Activated CD4-positive, alpha-beta T cell treated with anti-CD3 and anti-CD28 coated beads for 36 hours (primary cell): ENCODE measurements around the gene EPHA7. TPM values are rescaled to one million over a fixed set of nuclear protein-coding genes. Genes with fewer than 3 reads are reported as not detected.

Source experiments
- ATAC-seq: fragments of 200-7000 bp; cut with Tn5 transposase; one replicate; pipeline ENCODE4 v1.10.0; 2021; ENCODE audit warnings: mild to moderate bottlenecking, moderate library complexity
- CTCF ChIA-PET: fragments of 350-600 bp; sonication (Branson Sonifier 250); formaldehyde crosslinking; loops from one replicate; lab custom pipeline; 2021; ENCODE audit warnings: antibody characterized with exemption; lab: Charles Lee
- POLR2A ChIA-PET: fragments of 350-600 bp; sonication (Branson Sonifier 250); formaldehyde crosslinking; loops from one replicate; lab custom pipeline; 2021; ENCODE audit warnings: antibody characterized with exemption, inconsistent platforms; lab: Charles Lee
- DNase-seq: peaks from one replicate; pipeline ENCODE4 v3.0.0-alpha.2; 2020
- H3K27ac Mint-ChIP-seq: one replicate; pipeline ENCODE4 v1.8.0; 2021; ENCODE audit warnings: mixed read lengths
- H3K27me3 Mint-ChIP-seq: one replicate; pipeline ENCODE4 v1.8.0; 2021; ENCODE audit warnings: mixed read lengths
- H3K36me3 Mint-ChIP-seq: one replicate; pipeline ENCODE4 v1.8.0; 2021; ENCODE audit warnings: low read depth, mixed read lengths
- H3K4me1 Mint-ChIP-seq: one replicate; pipeline ENCODE4 v1.8.0; 2021; ENCODE audit warnings: mixed read lengths
- H3K4me3 Mint-ChIP-seq: one replicate; pipeline ENCODE4 v1.8.0; 2021; ENCODE audit warnings: mild to moderate bottlenecking, moderate library complexity, mixed read lengths
- H3K9me3 Mint-ChIP-seq: one replicate; pipeline ENCODE4 v1.8.0; 2021; ENCODE audit warnings: low read depth, mixed read lengths
- intact Hi-C, 2 experiments: fragments of 100-400 bp; cut with DNase I in 1 of 2; cut with micrococcal nuclease in 1 of 2; formaldehyde crosslinking; loops; one replicate each; pipeline versions ENCODE4 v1.14.2 to v1.15.1; 2022 to 2024; cut with DNase I, micrococcal nuclease
- total RNA-seq, 2 experiments: library from RNA; stranded (reverse); gene quantifications; one replicate each; pipeline ENCODE4 v1.2.3, GENCODE V29; 2021

Gene EPHA7
- total RNA-seq, 2 experiments from 2014 or later: not detected

- ATAC-seq (no peak), DNase-seq (no peak)
- no peaks in the 10 kb centered on the region for H3K4me1 Mint-ChIP-seq
- ChIA-PET POLR2A (no interaction called here), CTCF (no interaction called here)
- H3K36me3 Mint-ChIP-seq: no peaks in the 10 kb centered on the region
- H3K4me3 Mint-ChIP-seq: no peak overlapping the region
- no peak overlapping the region for H3K27ac Mint-ChIP-seq
- no peaks in the 10 kb centered on the region for H3K27me3 Mint-ChIP-seq
- intact Hi-C loops: no loop called here
- no peaks in the 10 kb centered on the region for H3K9me3 Mint-ChIP-seq
Measured at GRCh38 chr6:93293460-93293859, 125.9 kb downstream of the EPHA7 start.

- Mint-ChIP-seq H3K4me3 (no peak overlapping the region), H3K4me1 (no peaks in the 10 kb centered on the region), H3K36me3 (no peaks in the 10 kb centered on the region), H3K9me3 (peaks cover 5% of the 10 kb centered on the region), H3K27ac (no peak overlapping the region), H3K27me3 (no peaks in the 10 kb centered on the region)
- ChIA-PET POLR2A (no interaction called here), CTCF (no interaction called here)
- intact Hi-C loops: no loop called here
- ATAC-seq (no peak), DNase-seq (no peak)
Measured at GRCh38 chr6:93282521-93283031, 136.8 kb downstream of the EPHA7 start.

DNA sequence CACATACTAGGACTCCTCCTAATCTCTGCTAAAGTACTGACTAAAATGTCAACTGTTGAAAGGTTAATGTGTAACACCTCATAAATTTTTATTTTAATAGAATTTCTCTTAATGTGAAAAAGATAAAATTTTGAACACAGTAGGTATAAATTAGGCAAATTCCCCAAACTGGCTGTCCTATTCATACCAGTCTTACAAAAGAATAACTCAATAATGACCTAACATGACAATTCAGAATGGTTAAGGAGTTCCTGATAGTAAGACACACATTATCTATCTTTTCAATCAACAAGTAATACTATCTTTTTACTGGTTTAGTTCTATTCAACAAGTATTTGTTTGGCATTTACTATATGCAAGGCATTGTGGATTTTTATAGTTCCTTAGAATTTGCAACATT lies 141.1 kb downstream of the EPHA7 start:
- ChIA-PET POLR2A (no interaction called here), CTCF (no interaction called here)
- H3K36me3 Mint-ChIP-seq: no peaks in the 10 kb centered on the region
- H3K4me3 Mint-ChIP-seq: no peak overlapping the region
- ATAC-seq (no peak), DNase-seq (no peak)
- peaks cover under 1% of the 10 kb centered on the region for H3K9me3 Mint-ChIP-seq
- intact Hi-C loops: no loop called here
- no peaks in the 10 kb centered on the region for H3K4me1 Mint-ChIP-seq
- no peak overlapping the region for H3K27ac Mint-ChIP-seq
- no peaks in the 10 kb centered on the region for H3K27me3 Mint-ChIP-seq

DNA sequence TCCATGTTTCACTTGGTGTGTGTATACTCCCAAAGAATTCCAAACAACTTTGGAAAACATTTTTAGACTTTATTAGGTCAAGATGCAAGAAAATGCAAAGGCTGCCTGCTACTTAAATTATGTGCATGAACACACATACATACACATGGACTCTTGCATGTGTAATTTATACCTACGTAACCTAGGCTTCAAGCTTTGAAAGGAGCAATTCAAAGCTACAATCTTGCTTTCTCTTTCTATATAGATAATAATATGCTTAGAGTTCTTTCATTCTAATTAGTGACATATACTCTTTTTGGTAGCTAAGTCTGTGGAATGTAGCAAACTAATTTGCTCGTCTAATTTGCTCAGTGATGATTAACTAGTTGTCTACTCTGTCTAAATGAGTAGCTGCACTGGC lies 146.5 kb downstream of the EPHA7 start:
- no peak for DNase-seq
- ATAC-seq: no peak
- H3K4me3 Mint-ChIP-seq: no peak overlapping the region
- H3K36me3 Mint-ChIP-seq: no peaks in the 10 kb centered on the region
- H3K4me1 Mint-ChIP-seq: no peaks in the 10 kb centered on the region
- H3K27me3 Mint-ChIP-seq: no peaks in the 10 kb centered on the region
- CTCF ChIA-PET: interaction anchor here (1.0 kb wide), 1 partner anchor 19 kb away, joined by 3 read pairs; no protein-coding TSS in a partner anchor
- intact Hi-C loops: no loop called here
- H3K27ac Mint-ChIP-seq: no peak overlapping the region
- no peaks in the 10 kb centered on the region for H3K9me3 Mint-ChIP-seq
- POLR2A ChIA-PET: no interaction called here

DNA sequence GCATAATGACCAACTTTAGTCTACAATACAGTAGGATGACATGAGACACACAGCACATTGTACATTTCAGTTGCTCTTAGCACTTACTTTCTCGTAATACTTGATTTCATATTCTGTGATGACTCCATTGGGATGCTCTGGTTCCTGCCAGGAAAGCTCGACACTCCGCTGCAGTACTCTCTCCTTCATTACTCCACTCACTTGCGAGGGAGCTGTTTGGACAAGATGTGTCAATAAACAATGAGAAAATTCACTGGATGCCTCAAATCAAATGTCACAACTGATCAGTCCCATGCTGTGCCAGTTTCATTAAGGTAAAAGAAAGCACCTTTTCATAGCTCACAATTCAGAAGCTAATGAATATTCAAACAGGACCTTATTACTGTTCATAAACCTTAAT lies 147.1 kb downstream of the EPHA7 start:
- Mint-ChIP-seq H3K4me3 (no peak overlapping the region), H3K4me1 (no peaks in the 10 kb centered on the region), H3K9me3 (no peaks in the 10 kb centered on the region), H3K36me3 (no peaks in the 10 kb centered on the region), H3K27ac (no peak overlapping the region), H3K27me3 (no peaks in the 10 kb centered on the region)
- ChIA-PET CTCF (no interaction called here), POLR2A (interaction anchor here (0.6 kb wide), 1 partner anchor 562 kb away, joined by 4 read pairs; no protein-coding TSS in a partner anchor)
- ATAC-seq: no peak
- intact Hi-C loops: no loop called here
- DNase-seq: no peak

- no peak for ATAC-seq
- Mint-ChIP-seq H3K9me3 (no peaks in the 10 kb centered on the region), H3K4me3 (no peak overlapping the region), H3K36me3 (no peaks in the 10 kb centered on the region), H3K27ac (no peak overlapping the region), H3K27me3 (no peaks in the 10 kb centered on the region), H3K4me1 (no peaks in the 10 kb centered on the region)
- no peak for DNase-seq
- ChIA-PET POLR2A (no interaction called here), CTCF (no interaction called here)
- intact Hi-C loops: no loop called here
Measured at GRCh38 chr6:93266116-93266817, 153.1 kb downstream of the EPHA7 start.

GRCh38 chr6:93260881-93261280 lies 158.5 kb downstream of the EPHA7 start:
- no peaks in the 10 kb centered on the region for H3K4me1 Mint-ChIP-seq
- CTCF ChIA-PET: interaction anchor here (1.3 kb wide), 1 partner anchor 12 kb away, joined by 3 read pairs; no protein-coding TSS in a partner anchor

GRCh38 chr6:93259332-93259731 lies 160.0 kb downstream of the EPHA7 start:
- DNase-seq: no peak
- CTCF ChIA-PET: no interaction called here
- Mint-ChIP-seq H3K9me3 (no peaks in the 10 kb centered on the region), H3K4me1 (no peaks in the 10 kb centered on the region), H3K36me3 (no peaks in the 10 kb centered on the region), H3K4me3 (no peak overlapping the region), H3K27me3 (no peaks in the 10 kb centered on the region), H3K27ac (no peak overlapping the region)
- intact Hi-C loops: no loop called here
- no peak for ATAC-seq
- POLR2A ChIA-PET: no interaction called here

More at GRCh38 chr6:93260881-93261280, 158.5 kb downstream of the EPHA7 start:
- H3K27ac Mint-ChIP-seq: no peak overlapping the region
- DNase-seq (no peak), ATAC-seq (no peak)
- no peaks in the 10 kb centered on the region for H3K9me3 Mint-ChIP-seq
- H3K27me3 Mint-ChIP-seq: no peaks in the 10 kb centered on the region
- H3K36me3 Mint-ChIP-seq: no peaks in the 10 kb centered on the region
- POLR2A ChIA-PET: no interaction called here
- intact Hi-C loops: no loop called here
- no peak overlapping the region for H3K4me3 Mint-ChIP-seq

GRCh38 chr6:93252930-93253329 lies 166.4 kb downstream of the EPHA7 start:
- ChIA-PET CTCF (no interaction called here), POLR2A (no interaction called here)
- ATAC-seq (no peak), DNase-seq (no peak)
- intact Hi-C loops: no loop called here
- Mint-ChIP-seq H3K9me3 (peaks cover 5% of the 10 kb centered on the region), H3K27ac (no peak overlapping the region), H3K36me3 (no peaks in the 10 kb centered on the region), H3K27me3 (no peaks in the 10 kb centered on the region), H3K4me3 (no peak overlapping the region), H3K4me1 (no peaks in the 10 kb centered on the region)

GRCh38 chr6:93248631-93249030 lies 170.7 kb downstream of the EPHA7 start:
- H3K36me3 Mint-ChIP-seq: no peaks in the 10 kb centered on the region
- POLR2A ChIA-PET: no interaction called here
- H3K27ac Mint-ChIP-seq: no peak overlapping the region
- ATAC-seq (no peak), DNase-seq (no peak)
- H3K4me1 Mint-ChIP-seq: no peaks in the 10 kb centered on the region
- intact Hi-C loops: no loop called here
- no peaks in the 10 kb centered on the region for H3K27me3 Mint-ChIP-seq
- no peak overlapping the region for H3K4me3 Mint-ChIP-seq
- CTCF ChIA-PET: interaction anchor here (1.1 kb wide), 1 partner anchor 12 kb away, joined by 3 read pairs; no protein-coding TSS in a partner anchor
- H3K9me3 Mint-ChIP-seq: peaks cover 5% of the 10 kb centered on the region

DNA sequence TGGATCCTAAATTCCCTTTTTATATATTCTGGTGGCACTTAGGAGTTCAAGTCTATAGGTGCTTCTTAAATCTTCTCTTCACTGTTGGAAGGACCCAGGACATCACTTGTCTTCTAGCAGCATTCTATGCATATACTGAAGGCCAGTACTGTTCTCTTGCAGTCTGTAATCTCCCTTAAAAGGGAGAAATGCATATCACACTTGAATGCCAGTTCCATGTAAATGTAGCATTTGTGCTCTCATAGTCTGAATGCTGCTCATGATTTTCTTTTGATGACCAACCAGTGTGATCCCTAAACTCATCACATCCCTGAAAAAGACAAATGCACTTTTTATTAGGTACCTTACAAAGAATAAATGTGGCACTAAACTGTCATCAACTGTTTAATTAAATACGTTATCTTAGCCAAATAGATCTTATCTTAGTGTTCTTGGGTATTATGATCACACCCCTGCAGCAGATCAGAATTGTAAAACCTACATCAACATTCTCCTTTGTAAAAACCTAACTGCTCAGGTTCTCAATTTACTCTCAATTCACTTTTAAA lies 176.1 kb downstream of the EPHA7 start:
- ChIA-PET CTCF (no interaction called here), POLR2A (no interaction called here)
- Mint-ChIP-seq H3K4me1 (no peaks in the 10 kb centered on the region), H3K36me3 (no peaks in the 10 kb centered on the region), H3K27ac (no peak overlapping the region), H3K27me3 (no peaks in the 10 kb centered on the region), H3K9me3 (no peaks in the 10 kb centered on the region), H3K4me3 (no peak overlapping the region)
- intact Hi-C loops: no loop called here
- DNase-seq (no peak), ATAC-seq (no peak)

- ATAC-seq: no peak
- CTCF ChIA-PET: no interaction called here
- Mint-ChIP-seq H3K27me3 (no peaks in the 10 kb centered on the region), H3K27ac (no peak overlapping the region), H3K4me3 (no peak overlapping the region), H3K4me1 (no peaks in the 10 kb centered on the region), H3K36me3 (no peaks in the 10 kb centered on the region), H3K9me3 (no peaks in the 10 kb centered on the region)
- intact Hi-C loops: no loop called here
- POLR2A ChIA-PET: no interaction called here
- no peak for DNase-seq
Measured at GRCh38 chr6:93242049-93242448, 177.3 kb downstream of the EPHA7 start.
